Stimulated activated CD8-positive, alpha-beta memory T cell treated with anti-CD3 and anti-CD28 coated beads, Interleukin-7, amount 100 ng/mL, for 48 hours (primary cell): ENCODE results near the gene CCDC30.
"Not testable (repeated sequence)": the region's sequence is repeated elsewhere in the genome, so short reads cannot be mapped to it uniquely, and the experiment has no call there.

Experiments used
- DNase-seq, 2 donors: peaks; one replicate each; pipeline ENCODE4 v3.0.0-alpha.2; 2020; ENCODE audit warnings: low read depth in 1 of 2; ENCODE audit errors: extremely low read depth in 1 of 2

Gene CCDC30

GRCh38 chr1:42627205-42627604 is 164.1 kb downstream of the CCDC30 start:
- not testable (repeated sequence) for DNase-seq

- no peak for DNase-seq
Measured at GRCh38 chr1:42639116-42639515, 176.0 kb downstream of the CCDC30 start.

DNA sequence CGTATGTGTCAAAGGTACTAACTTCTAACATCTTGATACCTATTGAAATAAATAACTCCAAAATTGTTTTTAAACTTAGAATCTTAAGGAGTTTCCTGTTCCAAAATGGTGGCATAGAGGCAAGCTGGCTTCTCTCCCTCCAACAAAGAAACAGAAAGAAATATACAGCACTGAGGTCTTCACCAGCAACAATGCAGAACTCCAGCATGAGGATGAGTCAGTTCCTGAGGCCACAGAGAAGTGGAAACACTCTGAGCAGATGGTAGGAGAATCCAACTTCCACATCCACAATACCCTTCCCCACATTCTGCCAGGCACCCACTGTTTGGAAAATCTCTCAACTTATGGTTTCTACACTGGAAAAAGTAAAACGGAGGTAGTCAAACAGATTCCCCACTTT is 183.0 kb downstream of the CCDC30 start:
- no peak for DNase-seq

- no peak for DNase-seq
Measured at GRCh38 chr1:42657201-42657600, 194.1 kb downstream of the CCDC30 start.

DNA sequence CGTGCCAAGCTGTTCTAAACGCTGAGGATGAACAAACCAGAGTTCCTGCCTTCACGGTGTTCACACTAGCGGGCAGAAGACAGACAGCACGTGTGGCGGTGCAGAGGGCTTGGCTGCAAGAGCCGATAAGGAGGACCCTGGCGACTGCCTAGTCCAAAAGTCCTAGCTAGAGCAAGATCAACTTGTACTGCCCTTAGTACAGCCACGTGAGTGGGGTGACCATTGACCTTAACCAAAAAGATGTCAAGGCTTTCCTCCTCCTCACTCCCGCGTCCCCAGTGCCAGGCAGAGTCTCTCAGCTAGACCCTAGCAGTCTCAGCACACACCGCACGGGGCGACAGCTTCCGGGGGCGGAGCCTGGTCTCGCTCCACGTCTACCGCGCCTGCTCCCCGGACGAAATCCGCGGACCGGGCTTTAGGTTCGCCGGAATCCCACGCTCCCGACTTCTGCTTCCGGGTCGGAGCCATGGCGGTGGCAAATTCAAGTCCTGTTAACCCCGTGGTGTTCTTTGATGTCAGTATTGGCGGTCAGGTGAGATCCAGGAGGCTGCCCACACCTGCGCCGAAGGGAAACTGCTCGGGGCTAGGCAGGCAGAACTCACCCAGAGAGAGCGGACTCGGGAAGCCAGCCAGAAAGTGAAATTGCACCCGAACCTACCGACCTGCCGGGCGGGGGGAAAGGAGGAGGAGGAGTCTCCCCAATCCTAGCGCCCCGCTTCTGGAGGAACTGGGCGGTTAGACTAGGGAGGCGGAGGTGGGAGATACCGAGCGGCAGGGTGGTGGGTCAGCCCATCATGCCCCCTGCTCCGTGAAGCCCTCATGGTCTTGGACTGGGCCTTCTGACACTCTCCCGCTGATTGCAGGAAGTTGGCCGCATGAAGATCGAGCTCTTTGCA is 195.1 kb downstream of the CCDC30 start, which contains the start of gene PPIH:
Gene PPIH, plus strand, starts transcription at position 443 of the 896 bp plus-strand sequence. Its CDS starts 24 bp downstream, at position 467.
- DNase-seq = peak; percentile 90 to 96

- no peak for DNase-seq
Measured at GRCh38 chr1:42658877-42659337, 195.8 kb downstream of the CCDC30 start.

DNA sequence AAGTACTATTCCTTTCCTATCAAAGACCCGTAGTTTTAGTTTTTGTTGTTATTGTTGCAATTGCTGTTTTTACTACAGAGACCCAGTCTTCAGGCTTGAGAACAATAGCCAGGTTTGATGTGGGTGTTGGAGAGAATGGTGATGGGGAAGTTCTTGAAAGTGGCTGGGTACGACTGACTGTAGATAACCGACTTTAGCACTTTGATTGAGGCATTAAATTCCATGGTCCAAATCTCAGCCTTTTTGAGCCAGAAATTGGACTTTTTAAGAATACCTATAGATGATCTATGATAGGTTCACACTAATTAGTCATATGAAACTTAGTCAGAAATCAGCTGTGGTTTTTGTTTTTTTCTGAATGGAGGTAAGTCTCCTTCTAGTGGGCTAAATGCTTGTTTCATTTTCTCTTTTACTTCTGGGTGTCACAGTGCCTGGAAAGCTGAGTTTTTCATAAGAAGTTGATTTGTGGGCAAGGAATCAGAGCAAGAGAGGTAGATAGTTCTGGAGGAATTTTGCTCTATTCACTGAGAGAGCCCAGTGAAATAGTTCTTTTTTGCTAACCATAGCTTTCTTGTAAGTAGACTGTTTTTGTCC is 197.9 kb downstream of the CCDC30 start:
- no peak for DNase-seq

GRCh38 chr1:42669936-42670335 is 206.8 kb downstream of the CCDC30 start:
- no peak for DNase-seq

DNA sequence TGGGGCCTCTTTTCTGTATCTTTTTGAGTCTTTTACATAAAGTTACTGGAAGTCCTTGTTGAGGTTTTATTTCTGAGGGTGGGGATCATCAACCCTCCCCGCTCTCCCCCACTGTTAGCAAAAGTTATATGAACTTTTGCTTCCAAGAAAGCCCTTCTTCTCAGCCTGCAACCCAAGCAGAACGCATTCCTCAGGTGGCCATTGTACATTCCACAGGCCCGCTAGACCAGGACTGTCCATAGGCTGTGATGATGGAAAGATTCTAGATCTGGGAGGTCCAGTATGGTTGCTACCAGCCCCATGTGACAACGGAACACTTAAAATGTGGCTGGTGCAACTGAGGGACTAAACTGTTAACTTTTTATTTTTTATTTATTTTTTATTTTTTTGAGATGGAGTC is 207.3 kb downstream of the CCDC30 start:
- no peak for DNase-seq

DNA sequence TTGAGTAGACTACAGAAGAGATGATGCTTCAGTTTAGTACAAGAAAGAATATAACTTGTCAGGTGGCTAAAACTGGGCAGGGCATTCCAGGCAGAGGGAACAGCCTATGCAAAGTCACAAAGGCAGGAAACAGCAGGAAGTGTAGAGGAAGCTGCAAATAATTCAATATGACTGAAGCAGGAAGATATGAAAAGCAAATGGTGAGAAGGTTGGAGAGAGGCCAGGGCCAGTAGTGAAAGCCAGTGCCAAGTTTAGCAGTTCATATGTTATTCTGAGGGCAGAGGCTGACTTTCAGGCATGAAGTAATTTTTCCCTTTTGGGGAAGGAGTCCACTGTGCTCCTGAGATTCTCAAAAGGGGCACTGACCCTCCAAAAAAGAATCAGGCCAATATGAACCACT is 211.1 kb downstream of the CCDC30 start:
- DNase-seq = no peak

DNA sequence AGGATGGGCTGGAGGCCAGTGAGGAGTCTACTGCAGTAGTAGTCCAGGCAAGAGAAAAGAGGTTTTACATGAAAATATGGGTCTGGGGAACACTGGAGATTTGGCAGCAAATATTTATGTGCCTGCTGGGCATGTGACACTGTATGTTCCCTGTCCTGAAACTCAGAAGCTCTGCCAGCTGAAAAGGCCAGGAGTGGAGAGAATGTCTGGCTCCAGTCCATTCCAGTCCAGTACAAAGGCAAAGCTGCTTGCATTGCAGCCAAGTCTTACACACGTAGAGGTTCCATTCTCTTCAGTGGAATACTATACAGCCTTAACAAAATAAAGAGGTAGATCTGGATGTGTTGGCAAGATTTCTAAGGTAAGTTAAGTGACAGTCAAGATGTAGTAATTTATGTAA is 211.6 kb downstream of the CCDC30 start:
- DNase-seq = no peak

DNA sequence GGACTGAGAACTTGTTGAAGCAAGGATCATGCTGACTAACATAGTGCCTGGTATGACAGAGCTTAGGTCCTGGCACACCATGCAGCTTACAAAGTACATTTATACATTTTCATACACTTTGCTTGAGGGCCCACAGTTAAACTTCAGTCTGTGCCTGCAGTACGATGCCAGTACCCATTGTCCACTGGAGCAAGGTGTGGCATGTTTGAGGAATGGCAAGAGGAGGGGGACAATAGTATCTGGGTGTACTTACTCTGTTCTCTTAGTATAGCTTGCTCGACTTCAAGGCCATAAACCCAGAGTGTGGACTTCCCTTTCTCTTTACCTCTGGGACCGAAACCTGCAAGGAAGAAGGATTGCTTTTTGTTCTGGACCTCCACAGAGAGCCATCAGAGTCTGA is 212.4 kb downstream of the CCDC30 start:
- no peak for DNase-seq

- DNase-seq = no peak
Measured at GRCh38 chr1:42676534-42677087, 213.5 kb downstream of the CCDC30 start.

DNA sequence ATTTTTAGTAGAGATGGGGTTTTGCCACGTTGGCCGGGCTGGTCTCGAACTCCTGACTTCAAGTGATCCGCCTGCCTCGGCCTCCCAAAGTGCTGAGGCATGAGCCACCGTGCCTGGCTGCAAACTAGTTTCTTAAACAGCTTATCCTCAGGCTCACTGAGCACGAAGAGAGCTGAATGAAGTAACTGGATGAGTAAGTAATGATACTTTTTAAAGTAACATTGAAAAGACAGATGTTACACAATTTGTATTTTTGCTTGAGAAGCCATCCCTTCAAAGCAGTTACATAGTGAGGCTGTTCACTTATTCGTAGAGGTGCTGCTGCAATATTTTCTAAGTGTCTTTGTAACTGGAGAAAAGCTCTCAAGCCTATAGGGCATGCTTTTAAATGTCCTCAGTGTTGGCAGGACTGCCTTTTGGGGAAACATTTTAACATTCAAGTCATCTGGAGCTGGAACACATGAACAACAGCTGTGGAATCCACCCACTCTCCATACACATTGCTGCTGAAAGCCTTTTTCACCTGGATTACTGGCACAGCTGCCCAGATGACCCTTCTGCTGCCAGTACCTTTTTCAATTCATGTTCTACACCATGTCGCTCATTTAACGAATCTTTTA is 216.4 kb downstream of the CCDC30 start:
- no peak for DNase-seq

GRCh38 chr1:42680055-42680454 is 217.0 kb downstream of the CCDC30 start:
- no peak for DNase-seq

- no peak for DNase-seq
Measured at GRCh38 chr1:42680921-42681683, 218.0 kb downstream of the CCDC30 start.

GRCh38 chr1:42681741-42682483 is 218.8 kb downstream of the CCDC30 start, which contains the start of gene YBX1:
Gene YBX1, plus strand, starts transcription at chr1:42682418. Its CDS starts 148 bp downstream, at chr1:42682566.
- peak; percentile 81 to 90 for DNase-seq

DNA sequence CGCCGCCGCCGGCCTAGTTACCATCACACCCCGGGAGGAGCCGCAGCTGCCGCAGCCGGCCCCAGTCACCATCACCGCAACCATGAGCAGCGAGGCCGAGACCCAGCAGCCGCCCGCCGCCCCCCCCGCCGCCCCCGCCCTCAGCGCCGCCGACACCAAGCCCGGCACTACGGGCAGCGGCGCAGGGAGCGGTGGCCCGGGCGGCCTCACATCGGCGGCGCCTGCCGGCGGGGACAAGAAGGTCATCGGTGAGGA is 219.3 kb downstream of the CCDC30 start:
- peak in 1 of 2 donors; percentile 9 for DNase-seq

DNA sequence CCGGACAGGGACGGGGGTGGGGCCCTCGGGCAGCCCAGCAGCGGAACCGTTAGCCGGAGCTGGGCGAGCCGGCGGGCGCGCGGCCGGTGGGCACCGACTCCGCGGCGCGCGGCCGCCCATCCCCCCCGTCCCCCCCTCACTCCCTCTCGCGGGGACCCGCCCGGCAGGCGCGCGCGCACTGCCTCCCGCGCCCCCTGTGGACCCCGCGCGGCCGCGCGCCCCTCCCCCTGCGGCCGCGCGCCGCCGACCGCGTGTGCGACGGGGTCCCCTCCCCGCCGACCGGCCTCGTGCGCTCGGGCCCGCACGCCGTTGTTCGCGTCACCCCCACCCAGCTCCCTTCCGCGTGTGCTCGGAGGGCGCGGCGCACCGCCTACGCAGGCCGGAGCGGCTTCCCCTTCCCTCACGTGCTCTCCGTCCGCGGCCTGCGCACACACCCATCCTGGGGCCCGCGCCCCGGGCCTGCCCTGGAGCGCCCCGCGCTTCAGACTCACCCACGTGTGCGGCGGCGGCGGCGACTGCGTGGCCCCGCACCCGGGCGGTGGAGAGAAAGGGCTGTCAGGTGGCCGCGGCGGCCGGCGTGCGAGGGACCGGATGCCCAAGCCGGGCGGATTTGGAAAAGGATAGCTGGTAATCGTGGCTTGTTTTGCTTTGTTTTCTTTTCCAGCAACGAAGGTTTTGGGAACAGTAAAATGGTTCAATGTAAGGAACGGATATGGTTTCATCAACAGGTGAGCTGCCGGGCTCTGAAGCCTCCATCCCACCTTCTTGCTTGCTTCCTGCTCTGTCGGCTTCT is 219.8 kb downstream of the CCDC30 start:
- DNase-seq = peak; percentile 46 to 52
